Trophoblast cell (in vitro differentiated cells and primary cell): ENCODE data around the gene OR2AT4.
A peak's percentile ranks its signal among the peaks of the same experiment; 100 is the strongest.

Experiments
- DNase-seq, 2 donors: peaks; one replicate each; pipeline ENCODE4 v3.0.0-alpha.2; 2016
- H2AFZ ChIP-seq: 2 replicates; pipeline ENCODE4 v1.6.1; 2013; ENCODE audit warnings: low read length, moderate library complexity, mild to moderate bottlenecking; ENCODE audit not compliant: insufficient read depth, poor library complexity
- H2AK5ac ChIP-seq: 2 replicates; pipeline ENCODE4 v1.6.1; 2013; ENCODE audit warnings: mild to moderate bottlenecking, low read length
- H2BK120ac ChIP-seq: 2 replicates; pipeline ENCODE4 v1.6.1; 2013; ENCODE audit warnings: low read length, mild to moderate bottlenecking, moderate library complexity; ENCODE audit not compliant: insufficient read depth, poor library complexity
- H2BK12ac ChIP-seq: 2 replicates; pipeline ENCODE4 v1.6.1; 2013; ENCODE audit warnings: mild to moderate bottlenecking, low read length, moderate library complexity
- H2BK5ac ChIP-seq: 2 replicates; pipeline ENCODE4 v1.6.1; 2013; ENCODE audit warnings: low read length, low read depth, moderate library complexity, mild to moderate bottlenecking; ENCODE audit not compliant: poor library complexity
- H3K14ac ChIP-seq: 2 replicates; pipeline ENCODE4 v1.6.1; 2013; ENCODE audit warnings: mild to moderate bottlenecking, low read length
- H3K18ac ChIP-seq: 2 replicates; pipeline ENCODE4 v1.6.1; 2013; ENCODE audit warnings: mild to moderate bottlenecking, low read length
- H3K23ac ChIP-seq: 2 replicates; pipeline ENCODE4 v1.6.1; 2013; ENCODE audit warnings: low read length
- H3K27ac ChIP-seq: 2 replicates; pipeline ENCODE4 v1.5.1; 2013; ENCODE audit warnings: low read depth, mild to moderate bottlenecking, inconsistent platforms, low read length, moderate library complexity
- H3K27me3 ChIP-seq: 2 replicates; pipeline ENCODE4 v1.6.1; 2013; ENCODE audit warnings: inconsistent platforms, mild to moderate bottlenecking, low read length, moderate library complexity; ENCODE audit not compliant: insufficient read depth
- H3K36me3 ChIP-seq, 2 experiments: 1 replicate in 1 of 2; 2 replicates in 1 of 2; pipeline ENCODE4 v1.6.1; 2013; ENCODE audit warnings: low read length in 2 of 2, mild to moderate bottlenecking in 2 of 2, moderate library complexity in 1 of 2; ENCODE audit not compliant: insufficient read depth in 2 of 2, control insufficient read depth in 1 of 2
- H3K4ac ChIP-seq: 2 replicates; pipeline ENCODE4 v1.6.1; 2013; ENCODE audit warnings: low read depth, mild to moderate bottlenecking, low read length, moderate library complexity
- H3K4me1 ChIP-seq, 2 experiments: 1 replicate in 1 of 2; 2 replicates in 1 of 2; pipeline ENCODE4 v1.6.1; 2013; ENCODE audit warnings: low read length in 2 of 2, mild to moderate bottlenecking in 2 of 2, moderate library complexity in 1 of 2; ENCODE audit not compliant: insufficient read depth in 2 of 2, control insufficient read depth in 1 of 2
- H3K4me2 ChIP-seq: 2 replicates; pipeline ENCODE4 v1.6.1; 2013; ENCODE audit warnings: inconsistent platforms, mild to moderate bottlenecking, low read length, moderate library complexity
- H3K4me3 ChIP-seq: 2 replicates; pipeline ENCODE4 v1.5.1; 2013; ENCODE audit warnings: mild to moderate bottlenecking, low read depth, low read length, inconsistent platforms
- H3K79me1 ChIP-seq: one replicate; pipeline ENCODE4 v1.6.1; 2013; ENCODE audit warnings: low read length
- H3K79me2 ChIP-seq: 2 replicates; pipeline ENCODE4 v1.6.1; 2013; ENCODE audit warnings: low read length, mild to moderate bottlenecking; ENCODE audit not compliant: control insufficient read depth, insufficient read depth, poor library complexity
- H3K9ac ChIP-seq: 2 replicates; pipeline ENCODE4 v1.6.1; 2013; ENCODE audit warnings: mild to moderate bottlenecking, low read length
- H3K9me3 ChIP-seq: 2 replicates; pipeline ENCODE4 v1.6.1; 2013; ENCODE audit warnings: low read depth, mild to moderate bottlenecking, control low read depth, inconsistent platforms, low read length; ENCODE audit not compliant: insufficient read depth
- H4K12ac ChIP-seq: 2 replicates; pipeline ENCODE4 v1.6.1; 2013; ENCODE audit warnings: low read depth, mild to moderate bottlenecking, low read length, moderate library complexity
- H4K8ac ChIP-seq: 2 replicates; pipeline ENCODE4 v1.6.1; 2013; ENCODE audit warnings: low read depth, mild to moderate bottlenecking, low read length, moderate library complexity
- H4K91ac ChIP-seq: one replicate; pipeline ENCODE4 v1.6.1; 2013; ENCODE audit warnings: low read depth, mild to moderate bottlenecking, low read length, moderate library complexity
- WGBS: extraction: QIAGEN DNeasy Blood & Tissue Kit; methylation state at CpG from one replicate; pipeline ENCODE4 v1.1.7; 2013; ENCODE audit warnings: missing lambda C conversion rate; ENCODE audit not compliant: insufficient read length, insufficient coverage; ENCODE audit errors: extremely low coverage; 5-methylcytosine and 5-hydroxymethylcytosine counted together

Gene OR2AT4

DNA sequence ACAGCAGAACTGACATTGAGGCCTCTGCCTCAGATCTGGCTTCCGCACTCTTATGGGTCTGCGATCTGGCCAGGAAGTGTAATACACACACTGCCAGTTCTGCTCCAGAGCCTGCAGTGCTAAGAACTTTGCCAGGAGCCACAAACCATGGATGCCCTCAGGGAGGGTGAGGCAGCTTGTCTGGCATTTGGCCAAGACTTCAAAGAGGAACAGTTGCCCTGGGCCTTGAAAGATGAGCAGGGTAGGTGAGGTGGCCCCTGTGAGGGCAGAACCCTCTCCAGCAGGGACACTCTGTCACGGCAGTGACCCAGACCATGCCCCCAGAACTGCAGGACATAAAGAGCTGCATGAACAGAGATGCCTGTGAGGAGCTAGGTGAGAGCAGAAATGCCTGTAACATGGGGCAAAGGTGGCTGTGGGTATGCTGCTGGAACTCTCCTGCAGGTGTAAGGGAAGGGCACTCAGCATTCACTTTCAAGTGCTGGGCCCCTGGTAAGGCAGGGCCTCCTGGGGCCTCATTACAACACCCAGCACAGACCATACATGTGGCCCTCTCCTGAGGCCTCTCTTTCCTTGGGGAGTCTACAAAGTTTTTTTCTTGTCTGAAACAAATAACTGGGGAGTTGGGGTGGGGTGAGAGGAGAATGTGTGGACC is 60.6 kb downstream of the OR2AT4 start:
- Histone ChIP-seq H3K18ac (peak overlapping the region; percentile 52), H4K8ac (peak overlapping the region; percentile 24), H3K4ac (no peak overlapping the region), H2BK5ac (no peak overlapping the region), H3K4me1 (peaks cover 23% of the 10 kb centered on the region in 2 experiments), H3K23ac (no peak overlapping the region), H3K14ac (no peak overlapping the region), H3K79me1 (peaks cover 23% of the 10 kb centered on the region), H4K12ac (peak overlapping the region; percentile 24), H2BK120ac (peak overlapping the region; percentile 30), H3K4me2 (no peak overlapping the region), H3K36me3 (no peaks in the 10 kb centered on the region), H3K9me3 (no peaks in the 10 kb centered on the region), H3K27me3 (no peaks in the 10 kb centered on the region), H3K9ac (no peak overlapping the region), H3K27ac (peak overlapping the region; percentile 54), H4K91ac (peak overlapping the region; percentile 72), H2BK12ac (peak overlapping the region; percentile 34), H2AFZ (no peak overlapping the region), H3K79me2 (no peaks in the 10 kb centered on the region), H2AK5ac (no peak overlapping the region), H3K4me3 (no peak overlapping the region)
- DNase-seq = peak; percentile 94 to 99
- WGBS = no CpG with 5 or more reads among the region's 3 CpGs

DNA sequence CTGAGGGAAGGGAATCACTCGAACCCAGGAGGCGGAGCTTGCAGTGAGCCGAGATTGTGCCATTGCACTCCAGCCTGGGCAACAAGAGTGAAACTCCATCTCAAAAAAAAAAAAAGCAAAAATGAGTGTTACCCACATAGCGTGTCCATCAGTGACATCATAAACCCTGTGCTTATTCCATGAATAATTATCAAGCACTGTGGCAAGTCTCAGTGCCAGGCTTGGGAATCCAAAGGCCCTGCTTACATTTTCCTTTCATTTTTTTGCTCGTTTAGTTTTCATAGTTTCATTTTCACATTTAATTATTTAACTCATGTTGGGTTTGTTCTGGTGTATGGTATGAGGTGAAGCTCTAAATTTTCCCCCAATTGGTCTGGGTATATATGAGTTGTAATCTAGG is 61.4 kb downstream of the OR2AT4 start:
- no peak overlapping the region for H3K27ac ChIP-seq
- H3K18ac ChIP-seq = no peak overlapping the region
- no peak overlapping the region for H2BK12ac ChIP-seq
- no peak overlapping the region for H2BK120ac ChIP-seq
- H3K79me1 ChIP-seq = peaks cover 19% of the 10 kb centered on the region
- H4K8ac ChIP-seq = no peak overlapping the region
- no peaks in the 10 kb centered on the region for H3K79me2 ChIP-seq
- no peak overlapping the region for H3K4ac ChIP-seq
- H3K4me2 ChIP-seq = no peak overlapping the region
- no peaks in the 10 kb centered on the region for H3K36me3 ChIP-seq
- no peak overlapping the region for H4K12ac ChIP-seq
- WGBS = no CpG with 5 or more reads among the region's 5 CpGs
- H3K23ac ChIP-seq = no peak overlapping the region
- no peak overlapping the region for H2AK5ac ChIP-seq
- no peak overlapping the region for H4K91ac ChIP-seq
- no peak overlapping the region for H2AFZ ChIP-seq
- H3K9ac ChIP-seq = no peak overlapping the region
- H2BK5ac ChIP-seq = no peak overlapping the region
- no peak overlapping the region for H3K4me3 ChIP-seq
- H3K9me3 ChIP-seq = no peaks in the 10 kb centered on the region
- H3K14ac ChIP-seq = no peak overlapping the region
- no peak for DNase-seq
- peaks cover 20% of the 10 kb centered on the region in 2 experiments for H3K4me1 ChIP-seq
- no peaks in the 10 kb centered on the region for H3K27me3 ChIP-seq

DNA sequence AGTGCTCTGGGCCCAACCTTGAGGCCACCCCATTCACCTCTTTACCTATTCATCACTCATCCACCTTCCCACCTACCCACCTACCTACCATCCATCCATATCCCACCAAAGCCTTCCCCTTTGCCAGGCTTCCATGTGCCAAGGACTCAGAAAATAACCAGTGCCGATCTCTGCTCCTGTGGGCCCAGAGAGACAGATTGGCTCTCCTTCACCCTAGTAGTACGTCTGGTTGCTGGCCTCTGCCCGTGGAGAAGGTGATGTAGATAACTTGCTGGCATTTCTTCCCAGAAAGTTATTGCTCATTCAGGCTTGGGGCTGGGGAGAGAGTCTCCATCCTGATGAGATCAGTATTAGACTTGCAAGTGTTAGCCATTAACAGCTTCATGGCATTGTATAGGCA is 62.8 kb downstream of the OR2AT4 start:
- H3K4ac ChIP-seq = no peak overlapping the region
- H2BK12ac ChIP-seq = no peak overlapping the region
- H3K14ac ChIP-seq = no peak overlapping the region
- H4K12ac ChIP-seq = no peak overlapping the region
- H4K91ac ChIP-seq = peak overlapping the region; percentile 20
- no peak overlapping the region for H2AK5ac ChIP-seq
- peaks cover 17% of the 10 kb centered on the region in 2 experiments for H3K4me1 ChIP-seq
- no peak overlapping the region for H3K4me3 ChIP-seq
- no peak overlapping the region for H2BK120ac ChIP-seq
- H3K36me3 ChIP-seq = no peaks in the 10 kb centered on the region
- no peak overlapping the region for H3K23ac ChIP-seq
- no CpG with 5 or more reads among the region's 3 CpGs for WGBS
- peaks cover 14% of the 10 kb centered on the region for H3K79me1 ChIP-seq
- H2BK5ac ChIP-seq = no peak overlapping the region
- H3K79me2 ChIP-seq = no peaks in the 10 kb centered on the region
- no peak overlapping the region for H3K18ac ChIP-seq
- no peak for DNase-seq
- no peak overlapping the region for H3K9ac ChIP-seq
- no peaks in the 10 kb centered on the region for H3K27me3 ChIP-seq
- H3K4me2 ChIP-seq = no peak overlapping the region
- H2AFZ ChIP-seq = no peak overlapping the region
- H4K8ac ChIP-seq = no peak overlapping the region
- no peak overlapping the region for H3K27ac ChIP-seq
- no peaks in the 10 kb centered on the region for H3K9me3 ChIP-seq

DNA sequence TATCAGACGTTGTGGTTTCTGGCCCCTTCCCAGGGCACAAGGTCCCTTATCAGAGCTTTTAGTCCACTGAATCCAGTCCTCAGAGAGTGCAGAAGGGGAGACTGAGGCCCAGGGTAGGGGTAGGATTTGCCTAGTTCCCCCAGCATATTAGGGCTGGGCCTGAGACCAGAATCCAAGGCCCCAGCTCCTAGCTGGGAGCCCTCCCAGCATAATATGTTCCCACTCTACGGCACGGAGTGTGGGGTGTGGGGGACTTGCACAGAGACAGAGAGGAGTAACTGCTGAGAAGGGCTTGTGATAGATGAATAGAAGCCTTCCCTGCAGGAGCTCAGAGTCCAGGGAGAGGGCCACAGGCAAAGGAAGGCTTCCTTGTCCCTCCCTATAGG is 64.1 kb downstream of the OR2AT4 start:
- Histone ChIP-seq H2BK120ac (no peak overlapping the region), H2BK12ac (peak overlapping the region; percentile 41), H3K4me3 (no peak overlapping the region), H3K79me1 (peaks cover 14% of the 10 kb centered on the region), H3K23ac (no peak overlapping the region), H3K9ac (no peak overlapping the region), H2BK5ac (no peak overlapping the region), H3K79me2 (no peaks in the 10 kb centered on the region), H3K27ac (no peak overlapping the region), H4K12ac (no peak overlapping the region), H4K8ac (no peak overlapping the region), H3K9me3 (no peaks in the 10 kb centered on the region), H3K27me3 (no peaks in the 10 kb centered on the region), H3K18ac (no peak overlapping the region), H3K36me3 (no peaks in the 10 kb centered on the region), H3K14ac (no peak overlapping the region), H2AK5ac (no peak overlapping the region), H2AFZ (no peak overlapping the region), H3K4ac (no peak overlapping the region), H4K91ac (peak overlapping the region; percentile 39), H3K4me1 (peaks cover 17% of the 10 kb centered on the region in 2 experiments), H3K4me2 (no peak overlapping the region)
- WGBS = no CpG with 5 or more reads among the region's 3 CpGs
- no peak for DNase-seq
